GM19043 (cell line): Measurements from ENCODE around the gene INPP5F.

Experiments
- ATAC-seq: cut with Tn5 transposase; IDR thresholded peaks from one replicate; pipeline ENCODE4 v1.9.1; 2021; ENCODE audit warnings: low read depth; ENCODE audit not compliant: unreplicated experiment

Gene INPP5F

DNA sequence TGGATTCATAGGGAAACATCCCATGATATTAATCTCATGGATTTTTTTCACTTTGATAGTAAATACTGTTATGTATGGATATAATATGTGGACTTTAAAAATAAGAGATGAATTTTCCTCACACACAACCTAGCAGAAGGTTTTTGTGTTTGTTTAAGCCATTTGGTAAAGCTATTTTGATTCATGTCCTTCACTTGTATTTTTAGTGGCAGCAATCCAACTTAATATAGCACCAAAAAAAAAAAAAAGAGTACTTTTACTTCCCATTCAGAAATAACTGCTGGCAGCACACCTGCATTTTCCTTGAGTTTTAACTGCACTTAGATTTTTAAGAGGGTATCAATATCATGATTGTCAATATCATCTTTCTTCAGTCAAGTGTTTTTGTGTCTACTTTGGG lies 86.8 kb downstream of the INPP5F start:
- no peak for ATAC-seq

DNA sequence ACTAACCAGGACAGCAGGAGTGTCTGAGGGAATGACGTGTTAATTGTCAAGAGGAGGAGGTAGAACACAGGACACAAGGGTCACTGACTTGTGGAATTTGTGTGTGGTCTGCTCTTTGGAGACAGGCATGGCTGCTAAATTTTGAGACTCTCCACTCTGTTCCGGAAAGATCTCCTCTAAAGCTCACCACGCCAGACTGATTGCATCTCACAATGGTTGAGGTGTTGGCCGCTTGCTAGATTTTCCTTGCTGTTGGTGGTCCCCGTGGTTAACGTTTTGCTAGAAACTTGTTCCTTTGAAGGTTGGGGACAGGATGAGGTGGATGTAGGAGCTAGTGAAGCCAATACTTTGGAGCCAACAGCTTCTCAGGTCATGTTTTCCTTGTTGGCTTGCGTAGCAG lies 89.8 kb downstream of the INPP5F start:
- ATAC-seq = no peak

DNA sequence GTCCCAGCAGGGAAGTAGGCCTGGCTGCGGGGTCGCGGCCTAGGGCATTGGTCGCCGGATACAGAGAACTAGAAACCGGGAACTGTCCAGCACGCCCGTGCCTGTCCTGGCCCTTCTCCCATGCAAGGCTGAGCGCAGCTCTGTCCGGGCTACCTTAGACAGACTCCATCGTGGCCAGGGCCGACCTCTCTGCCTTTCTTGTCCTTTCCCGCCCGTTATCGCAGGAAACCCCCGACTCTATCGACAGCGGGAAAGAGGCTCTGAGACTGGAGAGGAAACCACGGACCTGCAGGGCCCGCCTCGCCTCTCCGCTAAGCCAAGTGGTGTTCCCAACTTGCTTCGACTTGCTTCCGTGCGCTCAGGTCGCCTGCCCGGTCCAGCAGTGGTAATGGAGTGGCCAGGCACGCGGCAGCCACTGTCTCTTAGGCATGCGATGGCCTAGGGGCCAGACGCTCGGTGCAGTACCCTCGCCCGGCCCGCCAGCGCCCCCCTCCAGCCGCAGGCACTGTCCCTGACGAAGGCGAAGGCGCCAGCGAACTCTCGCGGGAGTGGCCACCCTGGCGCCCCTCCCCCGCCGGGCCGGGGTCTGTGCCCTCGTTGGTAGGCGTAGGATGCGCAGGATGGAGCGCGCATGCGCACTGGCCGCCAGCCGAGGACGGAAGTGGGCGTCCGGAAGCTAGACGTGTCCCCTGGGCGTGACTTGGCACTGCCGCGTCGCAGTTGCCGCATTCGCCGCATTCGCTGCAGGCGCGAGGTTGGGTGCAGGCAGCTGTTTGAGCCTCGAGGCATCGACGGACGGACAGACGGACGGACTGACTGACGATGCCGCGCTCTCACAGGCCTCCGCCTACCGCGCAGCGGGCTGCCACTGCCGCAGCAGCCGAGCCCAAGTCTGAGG lies 92.4 kb downstream of the INPP5F start:
- no peak for ATAC-seq

DNA sequence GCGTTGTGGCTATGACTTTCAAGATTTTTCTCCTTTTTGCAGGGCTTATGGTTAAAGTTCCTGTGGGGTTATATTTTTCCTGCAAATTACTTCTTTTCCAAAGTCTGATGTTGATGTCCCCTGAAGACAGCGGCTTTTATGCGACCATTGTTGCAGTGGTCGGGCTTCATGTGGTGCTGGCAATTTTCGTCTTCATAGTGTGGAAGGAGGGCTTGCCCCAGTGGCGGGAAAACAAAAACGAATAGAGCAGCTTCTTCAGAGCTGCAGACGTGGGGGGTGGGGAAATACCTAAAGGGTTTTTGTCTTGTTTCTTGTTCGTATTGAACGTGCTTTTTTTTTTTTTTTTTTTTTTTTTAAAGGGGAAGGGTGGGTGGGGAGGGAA lies 93.0 kb downstream of the INPP5F start:
- ATAC-seq = no peak

DNA sequence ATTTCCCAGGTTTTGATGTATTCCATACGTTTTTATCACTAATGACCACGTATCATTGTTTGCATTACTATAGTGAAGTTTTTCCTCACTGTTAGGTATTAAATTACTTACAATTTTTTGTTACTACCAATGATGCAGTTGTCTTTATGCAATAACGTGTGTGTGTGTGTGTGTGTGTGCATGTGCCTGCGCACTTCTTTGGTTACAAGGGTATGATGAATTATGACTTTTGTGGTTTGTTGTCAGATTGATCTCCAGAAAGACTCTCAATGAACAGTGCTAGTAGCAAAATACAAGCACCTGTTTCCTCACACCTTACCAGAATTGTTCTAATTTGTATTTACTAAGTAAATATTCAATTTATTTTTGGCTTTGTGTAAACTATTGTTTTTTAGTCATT lies 95.3 kb downstream of the INPP5F start:
- ATAC-seq = no peak

DNA sequence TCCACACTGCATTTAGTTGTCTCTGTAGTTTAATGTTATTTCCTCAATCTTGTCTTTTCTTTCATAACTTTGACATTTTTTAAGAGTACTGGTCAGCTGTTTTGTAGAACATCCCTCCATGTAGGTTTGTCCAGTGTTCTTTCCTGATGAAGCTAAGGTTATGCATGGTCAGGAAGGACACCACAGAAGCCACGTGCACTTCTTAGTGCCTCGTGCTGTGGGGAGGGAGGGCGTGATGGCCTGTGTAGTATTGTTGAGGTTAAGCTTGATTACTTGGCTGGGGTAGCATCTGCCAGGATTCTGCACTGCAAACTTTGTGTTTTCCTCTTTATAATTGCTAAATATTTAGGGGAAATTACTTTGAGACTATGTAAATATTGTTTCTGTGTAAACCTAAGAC lies 98.4 kb downstream of the INPP5F start:
- ATAC-seq = no peak

DNA sequence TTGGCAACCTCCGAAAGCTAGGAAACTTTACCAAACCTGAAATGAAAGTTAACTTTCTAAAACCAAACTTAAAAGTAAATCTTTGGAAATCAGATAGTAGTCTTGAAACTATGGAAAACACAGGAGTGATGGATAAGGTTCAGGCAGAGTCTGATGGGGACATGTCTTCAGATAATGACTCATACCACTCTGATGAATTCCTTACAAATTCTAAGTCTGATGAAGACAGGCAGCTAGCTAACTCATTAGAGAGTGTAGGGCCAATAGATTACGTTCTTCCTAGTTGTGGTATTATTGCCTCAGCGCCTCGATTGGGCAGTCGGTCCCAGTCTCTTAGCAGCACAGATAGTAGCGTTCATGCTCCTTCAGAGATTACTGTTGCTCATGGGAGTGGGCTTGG lies 100.9 kb downstream of the INPP5F start:
- no peak for ATAC-seq

DNA sequence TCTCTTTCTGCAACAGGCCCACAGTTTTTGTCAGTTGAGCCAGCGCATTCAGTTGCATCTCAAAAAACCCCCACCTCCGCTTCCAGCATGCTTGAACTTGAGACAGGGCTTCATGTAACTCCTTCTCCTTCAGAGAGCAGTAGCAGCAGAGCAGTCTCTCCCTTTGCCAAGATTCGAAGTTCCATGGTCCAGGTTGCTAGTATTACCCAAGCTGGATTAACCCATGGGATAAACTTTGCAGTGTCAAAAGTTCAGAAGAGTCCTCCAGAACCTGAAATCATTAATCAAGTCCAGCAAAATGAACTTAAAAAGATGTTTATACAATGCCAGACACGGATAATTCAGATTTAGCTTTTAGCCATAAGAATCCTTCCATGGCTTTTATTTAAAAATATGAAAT lies 101.6 kb downstream of the INPP5F start:
- ATAC-seq = no peak

DNA sequence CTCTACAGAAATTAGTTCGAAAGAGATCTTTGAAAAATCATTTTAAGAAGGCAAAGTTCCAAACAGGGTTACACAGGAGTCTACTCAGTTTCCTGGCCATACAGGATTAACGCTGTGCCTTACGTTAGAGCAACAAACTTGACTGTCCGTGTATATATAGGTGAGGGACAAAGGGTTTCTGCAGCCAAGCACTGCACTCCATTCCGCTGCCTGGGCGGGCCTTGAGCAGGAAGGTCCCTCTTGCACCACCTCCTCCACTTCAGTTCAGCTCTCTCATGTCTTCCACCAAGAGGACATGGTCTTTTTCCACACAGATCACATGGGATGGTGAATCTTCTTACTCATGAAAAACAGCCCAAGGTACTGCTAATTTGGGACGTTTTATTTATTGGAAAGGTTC lies 103.6 kb downstream of the INPP5F start:
- ATAC-seq = no peak

DNA sequence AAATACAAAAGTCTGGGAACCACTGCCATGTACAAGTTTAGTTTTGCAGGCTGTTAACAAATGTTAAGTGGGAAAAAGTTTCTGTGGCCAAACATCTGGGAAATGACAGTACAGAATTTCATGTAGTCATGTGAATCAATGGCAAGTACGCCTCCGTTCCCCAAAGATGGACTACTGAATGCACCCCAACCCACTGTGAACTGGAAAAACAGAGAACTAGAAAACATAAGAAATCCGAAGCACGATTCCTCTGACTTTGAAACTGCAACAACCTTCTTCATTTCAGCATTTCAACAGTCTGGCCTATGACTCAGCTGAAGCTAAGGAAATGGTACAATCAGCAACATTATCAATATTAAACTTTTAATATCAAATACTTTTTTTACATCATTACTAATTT lies 105.0 kb downstream of the INPP5F start:
- ATAC-seq = no peak

DNA sequence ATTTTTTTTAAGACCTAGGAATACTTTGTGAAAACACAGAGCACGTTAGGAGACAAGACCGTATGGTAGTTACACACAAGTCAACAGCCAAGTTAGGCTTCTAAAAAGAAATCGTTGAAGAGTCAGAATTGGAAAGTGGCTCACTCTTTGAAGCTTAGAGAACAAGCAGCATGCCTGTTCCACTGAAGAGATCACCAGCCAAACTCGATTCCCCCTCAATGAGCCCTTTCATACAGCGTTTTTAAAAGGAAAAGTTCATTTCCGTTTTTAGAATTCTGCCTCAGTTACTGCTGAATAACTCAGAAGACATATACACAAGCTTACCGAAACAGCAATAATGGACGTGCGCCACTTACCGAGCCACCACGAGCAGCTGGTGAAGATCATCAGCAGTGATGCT lies 105.8 kb downstream of the INPP5F start:
- no peak for ATAC-seq

DNA sequence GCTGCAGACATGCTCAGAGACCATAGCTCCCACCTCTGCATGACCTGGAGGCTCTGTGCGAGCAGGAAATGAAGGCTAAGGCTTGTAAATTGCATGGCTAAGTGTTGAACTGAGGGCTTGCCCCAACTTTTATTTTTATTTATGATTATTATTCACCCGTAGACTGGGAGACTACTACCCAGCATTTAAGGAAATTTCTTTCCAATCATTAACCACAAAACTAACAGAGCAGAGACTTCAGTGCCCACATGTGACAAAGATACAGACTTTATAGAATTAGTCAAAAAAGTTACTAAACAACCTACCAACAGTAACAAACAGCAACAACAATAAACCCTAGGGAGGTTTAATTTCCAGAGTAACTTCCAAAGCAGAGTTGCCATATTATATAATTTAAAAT lies 107.1 kb downstream of the INPP5F start:
- no peak for ATAC-seq

DNA sequence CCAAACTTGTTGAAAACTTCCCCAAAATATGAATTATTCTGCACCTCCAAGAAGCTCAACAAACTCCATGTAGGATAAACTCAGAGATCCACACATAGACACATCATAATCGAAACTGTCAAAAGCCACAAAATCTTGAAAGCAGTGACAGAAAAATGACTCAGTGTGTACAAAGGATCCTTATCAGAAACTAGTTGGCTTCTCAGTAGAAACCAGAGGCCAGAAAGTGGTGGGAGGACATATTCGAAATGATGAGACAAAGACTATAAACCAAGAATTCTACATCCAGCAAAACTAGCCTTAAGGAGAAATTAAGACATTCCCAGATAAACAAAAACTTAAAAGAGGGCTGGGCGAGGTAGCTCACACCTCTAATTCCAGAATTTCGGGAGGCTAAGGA lies 108.3 kb downstream of the INPP5F start:
- no peak for ATAC-seq

DNA sequence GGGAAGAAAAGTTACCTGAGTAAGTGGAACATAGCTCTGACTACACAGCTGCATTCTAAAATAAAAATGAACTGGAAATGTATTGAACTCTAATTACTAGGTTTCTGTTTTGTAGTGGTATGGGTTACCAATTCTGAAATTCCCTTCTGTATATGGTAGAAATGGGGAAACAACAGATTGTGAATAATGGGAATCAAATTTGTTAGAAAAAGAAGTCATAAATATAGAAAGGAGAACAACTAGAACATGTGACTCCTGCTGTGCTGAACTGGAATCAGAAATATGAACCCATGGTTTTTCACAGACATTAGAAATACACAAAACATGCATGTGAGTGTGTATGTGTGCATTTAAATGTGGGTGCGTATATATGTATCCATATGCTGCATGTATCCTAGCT lies 119.8 kb downstream of the INPP5F start:
- ATAC-seq = no peak

DNA sequence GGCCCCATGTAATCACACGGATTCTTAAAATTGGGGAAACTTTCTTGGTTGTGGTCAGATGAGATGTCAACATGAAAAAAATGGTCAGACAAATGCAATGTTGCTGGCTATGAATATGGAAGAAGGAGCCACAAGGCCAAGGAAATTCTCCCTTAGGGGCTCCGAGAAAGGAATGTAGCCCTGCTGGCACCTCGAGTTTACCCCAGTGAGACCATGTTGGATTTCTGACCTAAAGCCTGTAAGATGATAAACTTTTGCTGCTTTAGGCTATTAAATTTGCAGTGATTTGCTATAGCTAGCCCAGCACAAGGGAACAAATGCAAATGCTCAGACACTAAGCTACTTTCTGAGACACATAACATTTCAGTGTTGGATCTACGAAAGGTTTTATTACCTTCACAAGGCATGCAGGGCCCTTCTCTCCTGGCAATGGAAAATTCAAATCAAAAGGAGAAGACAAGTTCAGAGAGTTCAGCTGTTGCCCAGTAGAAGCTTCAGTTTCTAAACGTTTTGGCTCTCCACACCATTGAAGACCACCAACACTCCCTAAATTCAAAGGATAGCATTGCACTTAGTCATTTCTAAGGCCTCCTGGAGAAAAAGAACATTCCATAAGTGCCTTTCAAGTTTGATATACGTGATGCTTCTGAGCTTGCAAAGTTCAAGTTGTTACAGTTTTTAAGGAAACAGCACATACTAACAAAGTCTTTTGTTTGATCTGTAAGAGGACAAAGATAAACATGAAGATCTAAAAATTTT lies 123.4 kb downstream of the INPP5F start:
- ATAC-seq = no peak

DNA sequence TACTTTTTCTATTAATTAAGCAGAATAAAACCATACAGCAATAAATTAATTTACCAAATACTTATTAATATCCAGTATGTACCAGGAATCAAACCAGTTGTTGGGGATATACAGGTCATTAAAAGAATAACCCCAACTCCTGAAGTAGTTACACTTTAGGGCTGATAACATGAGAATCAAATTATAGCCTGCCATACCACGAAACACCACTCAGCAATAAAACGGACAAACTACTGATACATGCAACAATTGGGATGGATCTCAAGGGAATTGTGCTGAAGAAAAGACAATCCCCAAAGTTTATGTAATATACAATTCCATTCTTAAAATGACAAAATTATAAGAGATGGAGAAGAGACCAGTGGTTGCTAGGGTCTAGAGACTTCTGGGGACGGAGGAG lies 124.1 kb downstream of the INPP5F start:
- ATAC-seq = no peak

DNA sequence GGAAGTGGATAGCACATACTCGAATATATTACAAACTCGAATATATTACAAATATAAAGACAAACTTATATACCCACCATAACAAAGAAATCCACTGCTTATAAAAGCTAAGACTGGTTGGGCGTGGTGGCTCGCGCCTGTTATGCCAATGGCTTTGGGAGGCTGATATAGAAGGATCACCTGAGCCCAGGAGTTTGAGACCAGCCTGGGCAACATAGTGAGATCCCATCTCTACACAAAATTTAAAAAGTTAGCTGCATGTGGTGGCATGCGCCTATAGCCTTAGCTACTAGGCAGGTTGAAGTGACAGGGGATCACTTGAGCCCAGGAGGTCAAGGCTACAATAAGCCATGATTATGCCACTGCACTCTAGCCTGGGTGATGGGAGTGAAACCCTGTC lies 126.4 kb downstream of the INPP5F start:
- no peak for ATAC-seq

DNA sequence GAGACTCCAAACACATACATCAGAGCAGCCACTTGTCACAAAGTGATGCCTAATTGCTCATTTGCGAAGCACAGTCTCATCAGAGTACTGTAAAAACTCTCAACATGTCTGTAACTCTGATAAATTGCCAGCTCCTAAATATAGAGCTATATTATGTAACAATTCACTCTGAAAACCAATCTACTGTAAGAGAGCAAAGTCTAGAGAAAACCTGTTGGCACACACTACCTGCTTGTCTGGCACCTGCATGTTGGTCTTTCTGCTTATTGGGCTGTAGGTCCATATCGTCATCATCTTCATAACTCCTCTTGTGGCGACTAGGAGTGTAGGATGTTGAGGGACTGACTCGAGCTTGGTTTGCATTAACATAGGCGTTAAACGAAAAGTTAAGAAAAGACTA lies 127.0 kb downstream of the INPP5F start:
- ATAC-seq = no peak

DNA sequence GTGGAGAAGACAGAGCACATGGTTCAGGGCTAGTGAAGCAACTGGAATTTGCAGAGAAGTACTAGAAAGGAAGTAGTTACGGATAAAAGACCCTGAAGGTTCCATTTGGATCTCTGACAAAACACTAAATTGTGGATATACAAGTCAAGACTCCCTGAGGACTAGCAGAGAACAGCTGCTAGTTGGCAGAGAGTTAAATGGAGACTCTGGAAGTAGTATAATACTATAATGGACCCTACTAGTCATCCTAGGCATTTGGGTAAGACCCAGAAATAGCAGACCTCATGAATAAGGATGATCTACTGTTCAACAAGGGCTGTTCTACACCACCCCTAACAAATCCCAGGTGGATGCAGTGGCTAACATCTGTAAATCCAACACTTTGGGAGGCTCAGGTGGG lies 127.7 kb downstream of the INPP5F start:
- ATAC-seq = no peak

DNA sequence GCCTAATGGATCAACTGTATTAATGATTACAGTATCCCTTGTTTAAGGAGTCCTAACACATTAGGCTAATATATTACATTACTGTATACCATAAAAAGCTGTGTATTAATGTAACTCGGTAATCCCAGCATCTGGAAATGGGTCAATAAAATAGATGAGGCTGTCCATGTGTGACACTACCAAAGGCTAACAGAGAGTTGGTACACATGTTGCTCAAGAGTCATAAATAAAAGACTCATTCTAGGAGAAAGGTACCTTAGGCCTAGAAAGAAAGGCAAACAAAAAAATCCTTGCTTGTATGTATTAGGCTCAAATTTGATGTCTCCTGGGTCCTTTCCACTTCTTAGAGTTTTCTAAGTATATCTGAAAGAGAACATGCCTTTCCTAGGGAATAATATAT lies 132.2 kb downstream of the INPP5F start:
- ATAC-seq = no peak

DNA sequence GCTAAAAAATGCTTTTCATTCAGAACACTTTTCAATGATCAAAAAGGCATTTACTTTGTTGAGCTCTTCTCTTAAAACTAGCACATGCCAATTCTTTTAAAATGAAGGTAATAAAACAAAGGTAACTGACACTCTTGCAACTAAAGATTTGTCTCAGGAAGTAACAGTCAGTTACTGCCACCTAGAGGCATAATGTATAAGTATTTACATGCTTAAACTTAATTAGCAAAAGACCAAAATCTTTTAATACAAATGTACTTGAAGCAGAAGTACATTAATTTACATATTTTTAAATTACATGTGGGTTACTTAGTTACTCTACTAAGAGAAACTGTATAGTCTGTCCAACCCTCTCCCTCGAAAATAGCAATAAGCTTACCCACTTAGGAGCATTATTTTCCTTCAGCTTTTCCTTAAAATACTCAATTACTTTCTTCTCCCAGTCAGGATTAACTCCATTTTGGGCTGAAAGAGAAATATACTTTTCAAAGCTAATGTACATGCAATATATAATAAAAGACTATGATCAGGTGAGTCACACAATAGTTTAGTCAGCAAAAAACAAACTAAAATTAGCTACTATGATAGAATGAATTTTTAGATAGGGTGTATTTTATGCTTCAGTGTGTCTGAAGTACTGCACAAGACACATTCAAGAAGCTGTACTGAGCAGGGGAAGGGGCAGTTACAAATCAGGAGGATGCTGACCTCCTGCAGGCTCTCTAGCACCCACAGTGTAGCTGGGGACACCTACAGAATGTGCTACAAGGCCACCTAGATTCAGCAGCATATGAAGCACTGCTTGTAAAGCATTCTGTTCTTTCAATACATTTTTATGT lies 133.8 kb downstream of the INPP5F start:
- ATAC-seq = no peak
